GM18508 (cell line): ENCODE measurements around the gene SLC32A1.

Experiments
- ATAC-seq: cut with Tn5 transposase; IDR thresholded peaks from one replicate; pipeline ENCODE4 v1.9.1; 2021; ENCODE audit warnings: moderate number of reproducible peaks; ENCODE audit not compliant: insufficient read depth, unreplicated experiment

Gene SLC32A1

GRCh38 chr20:38748097-38748860 lies 24.0 kb downstream of the SLC32A1 start, which contains the start of gene ACTR5:
Gene ACTR5, plus strand, starts transcription at chr20:38748460. Its CDS starts 19 bp downstream, at chr20:38748479.
- ATAC-seq = peak; percentile 47

DNA sequence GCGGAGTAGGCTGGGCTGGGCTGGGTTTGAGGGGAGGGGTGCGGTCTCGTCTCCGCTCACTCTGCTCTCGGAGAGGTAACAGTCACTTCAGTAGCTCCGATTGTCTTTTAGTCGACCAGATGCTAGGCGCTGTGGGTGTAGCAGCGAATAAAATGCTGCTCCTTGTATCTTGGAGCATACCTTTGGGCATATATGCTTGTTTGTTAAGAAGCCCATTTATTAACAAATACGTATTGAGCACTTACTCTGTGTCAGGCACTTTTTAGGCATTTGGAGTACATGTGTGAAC lies 24.5 kb downstream of the SLC32A1 start:
- ATAC-seq = peak; percentile 7

DNA sequence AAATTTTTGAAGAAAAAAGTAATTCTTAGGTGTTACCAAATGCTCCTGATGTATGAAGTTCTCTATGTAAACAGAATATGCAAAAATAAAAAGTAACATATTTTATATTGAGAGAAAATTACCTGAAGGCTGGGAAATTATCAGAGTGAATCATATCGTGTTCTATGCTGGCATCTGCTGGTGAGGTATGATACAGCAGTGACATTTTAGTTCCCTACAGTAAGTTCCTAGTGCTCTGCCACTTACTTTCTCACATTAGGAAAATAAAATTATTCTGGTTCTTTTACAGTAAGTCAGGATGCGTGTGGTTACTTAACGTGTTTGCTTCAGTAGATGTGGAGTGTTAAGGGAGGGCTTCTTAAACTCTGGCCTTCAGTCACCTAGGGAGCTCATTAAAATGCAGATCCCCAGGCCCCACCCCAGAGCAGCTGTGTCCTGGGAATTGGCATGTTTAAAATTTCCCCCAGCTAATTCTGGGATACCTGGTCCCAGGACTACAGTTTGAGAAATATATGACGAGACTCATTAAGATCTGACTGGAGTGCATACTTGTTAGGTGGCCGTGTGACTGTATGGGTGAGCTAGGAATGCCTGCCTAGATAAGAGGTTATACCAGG lies 27.2 kb downstream of the SLC32A1 start:
- no peak for ATAC-seq

- ATAC-seq = no peak
Measured at GRCh38 chr20:38752029-38752428, 27.7 kb downstream of the SLC32A1 start.

DNA sequence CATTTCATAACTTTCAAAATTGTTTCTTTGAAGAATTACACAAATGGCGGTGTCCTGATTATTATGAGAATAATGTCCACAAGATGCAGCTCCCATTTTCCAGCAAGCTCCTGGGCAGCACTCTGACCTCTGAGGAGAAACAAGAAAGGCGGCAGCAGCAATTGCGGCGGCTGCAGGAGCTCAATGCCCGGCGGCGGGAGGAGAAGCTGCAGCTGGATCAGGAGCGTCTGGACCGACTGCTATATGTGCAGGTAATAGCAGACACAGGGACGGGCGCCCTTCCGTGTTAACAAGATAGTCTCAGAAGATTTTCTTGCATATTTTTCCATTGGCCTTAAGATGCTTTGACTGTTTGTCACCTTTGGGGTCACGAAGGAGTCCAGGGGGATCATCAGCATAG lies 30.6 kb downstream of the SLC32A1 start:
- no peak for ATAC-seq

- ATAC-seq = no peak
Measured at GRCh38 chr20:38755324-38755910, 31.1 kb downstream of the SLC32A1 start.

GRCh38 chr20:38757145-38757775 lies 33.0 kb downstream of the SLC32A1 start:
- no peak for ATAC-seq

GRCh38 chr20:38759106-38759505 lies 34.8 kb downstream of the SLC32A1 start:
- ATAC-seq = no peak

GRCh38 chr20:38760978-38761377 lies 36.7 kb downstream of the SLC32A1 start:
- ATAC-seq = no peak

GRCh38 chr20:38762174-38762573 lies 37.9 kb downstream of the SLC32A1 start:
- no peak for ATAC-seq

DNA sequence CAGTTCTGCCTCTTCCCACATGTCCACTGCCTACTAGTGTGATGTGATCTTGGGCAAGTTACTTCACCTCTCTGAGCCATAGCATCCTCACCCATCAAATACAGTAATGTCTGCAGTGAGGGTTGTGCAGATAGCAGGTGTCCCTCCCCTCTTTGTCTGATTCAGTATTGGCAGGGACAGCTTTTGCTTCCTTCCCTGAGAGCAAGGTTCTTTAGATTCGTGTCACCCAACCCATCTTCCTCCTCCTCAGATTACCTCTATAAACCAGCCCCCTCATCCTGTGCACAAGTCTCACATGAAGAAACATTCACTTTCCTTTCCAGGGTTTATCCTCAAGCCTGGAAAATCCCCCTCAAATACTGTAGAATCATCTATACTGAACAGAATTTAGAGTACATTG lies 39.3 kb downstream of the SLC32A1 start:
- ATAC-seq = no peak

GRCh38 chr20:38764567-38765318 lies 40.5 kb downstream of the SLC32A1 start:
- ATAC-seq = no peak

DNA sequence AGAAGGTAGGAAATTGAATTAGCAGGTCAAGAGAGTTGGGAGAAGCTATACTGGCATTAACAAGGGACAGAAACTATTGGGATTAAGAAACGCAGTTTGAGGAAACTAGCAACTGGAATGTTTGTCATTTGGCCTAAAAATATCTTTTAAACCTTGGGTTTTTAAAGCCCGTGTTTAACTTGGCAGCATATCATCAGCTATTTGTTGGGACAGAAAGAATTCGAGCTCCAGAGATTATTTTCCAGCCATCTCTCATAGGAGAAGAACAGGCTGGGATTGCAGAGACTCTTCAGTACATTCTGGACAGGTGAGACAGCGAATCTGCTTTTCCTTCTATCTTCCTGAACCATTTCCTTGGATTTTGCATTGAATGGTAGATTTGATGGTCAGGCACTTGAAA lies 41.8 kb downstream of the SLC32A1 start:
- ATAC-seq = no peak

DNA sequence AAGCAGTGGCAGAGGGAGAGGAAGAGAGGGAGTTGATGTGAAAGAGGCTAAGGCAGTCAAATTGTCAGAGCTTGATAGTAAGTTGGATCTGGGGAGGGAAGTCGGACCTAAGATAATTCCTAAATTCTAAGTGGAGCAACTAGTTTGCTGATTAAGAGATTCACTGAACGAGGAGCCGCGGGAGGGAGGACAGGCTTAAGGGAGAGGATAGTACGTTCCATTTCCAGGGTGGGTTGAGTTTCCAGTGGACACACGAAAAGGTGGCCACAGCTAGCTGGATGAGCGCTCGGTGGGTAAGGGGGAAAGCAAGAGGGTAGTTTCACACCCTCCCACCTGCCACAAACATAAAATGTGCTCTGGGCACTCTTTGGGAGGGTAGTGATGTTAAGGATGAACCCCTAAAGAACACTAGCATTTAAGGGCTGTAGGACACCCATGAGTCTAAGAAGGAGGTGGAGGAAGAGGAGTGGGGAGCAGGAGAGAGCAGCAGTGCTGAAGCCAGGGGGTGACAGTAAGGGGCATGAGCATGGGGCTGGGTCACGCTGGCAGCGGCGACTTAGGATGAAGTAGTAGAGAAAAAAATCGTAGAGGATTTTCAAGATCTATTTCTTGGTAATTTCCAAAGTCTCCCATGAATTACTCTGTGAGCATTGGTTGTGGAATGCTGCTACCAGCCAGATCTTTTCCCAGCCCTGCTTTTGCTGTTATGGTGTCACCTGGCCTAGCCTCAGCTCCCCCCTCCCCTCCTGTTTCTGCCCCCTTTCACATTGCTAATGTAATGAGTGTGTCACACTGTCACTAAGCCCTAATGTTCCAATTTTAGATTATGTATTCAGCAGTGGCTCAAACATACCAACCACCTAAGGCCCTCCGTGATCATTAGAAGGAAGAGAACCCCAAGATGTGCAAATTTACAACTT lies 45.4 kb downstream of the SLC32A1 start:
- ATAC-seq = no peak

GRCh38 chr20:38770546-38770945 lies 46.3 kb downstream of the SLC32A1 start:
- ATAC-seq = no peak

GRCh38 chr20:38770970-38771369 lies 46.7 kb downstream of the SLC32A1 start:
- no peak for ATAC-seq

DNA sequence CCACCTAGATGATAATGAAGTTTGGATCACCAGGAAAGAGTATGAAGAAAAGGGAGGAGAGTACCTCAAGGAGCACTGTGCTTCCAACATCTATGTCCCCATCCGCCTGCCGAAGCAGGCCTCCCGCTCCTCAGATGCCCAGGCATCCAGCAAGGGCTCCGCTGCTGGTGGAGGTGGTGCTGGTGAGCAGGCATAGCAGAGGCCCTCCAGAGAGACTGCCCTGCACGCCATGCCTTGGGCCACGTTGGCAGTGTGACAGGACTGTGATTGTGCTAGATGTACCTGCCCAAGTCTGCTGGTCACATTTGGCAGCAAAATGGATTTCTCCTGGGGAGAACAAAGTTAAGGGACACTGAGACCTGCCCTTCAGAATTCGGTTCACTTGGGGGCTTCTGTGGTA lies 47.3 kb downstream of the SLC32A1 start:
- ATAC-seq = no peak

- ATAC-seq = no peak
Measured at GRCh38 chr20:38774167-38774566, 49.9 kb downstream of the SLC32A1 start.

DNA sequence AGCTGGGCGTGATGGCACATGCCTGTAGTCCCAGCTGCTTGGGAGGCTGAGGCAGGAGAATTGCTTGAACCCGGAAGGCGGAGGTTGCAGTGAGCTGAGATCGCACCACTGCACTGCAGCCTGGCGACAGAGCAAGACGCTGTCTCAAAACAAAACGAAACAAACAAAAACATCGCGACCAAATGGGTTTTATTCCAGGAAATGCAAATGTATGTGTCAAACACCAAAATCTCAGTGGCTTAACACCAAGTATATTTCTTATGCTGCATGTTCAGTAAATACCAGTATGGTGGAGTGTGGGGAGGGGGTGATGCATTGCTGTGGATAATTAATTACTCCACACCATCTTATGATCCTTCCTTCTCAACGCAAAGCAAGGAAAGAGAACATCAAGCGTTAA lies 52.1 kb downstream of the SLC32A1 start:
- no peak for ATAC-seq
